Calu3 (cell line): ENCODE measurements around the gene ZNF587. TPM values are rescaled to one million over a fixed set of nuclear protein-coding genes. Genes with fewer than 3 reads are reported as not detected.
"Not testable (repeated sequence)": the region's sequence is repeated elsewhere in the genome, so short reads cannot be mapped to it uniquely, and the experiment has no call there.

ENCODE experiments used
- BruUV-seq: library from RNA; stranded (reverse); fragments of 400-500 nt; replicated peaks from 2 replicates; lab custom pipeline; 2021; lab: Mats Ljungman, UMichigan
- CTCF ChIA-PET: fragments of 300-600 bp; sonication (Branson Sonifier 250); formaldehyde crosslinking; loops from one replicate; lab custom pipeline; 2022; ENCODE audit warnings: antibody characterized with exemption; lab: Charles Lee
- DNase-seq: peaks from one replicate; pipeline ENCODE4 v3.0.0; 2022
- H3K27ac Mint-ChIP-seq: one replicate; pipeline ENCODE4 v1.8.0; 2022; ENCODE audit warnings: mixed read lengths; ENCODE audit not compliant: unreplicated experiment
- H3K27me3 Mint-ChIP-seq: one replicate; pipeline ENCODE4 v1.8.0; 2022; ENCODE audit warnings: mixed read lengths; ENCODE audit not compliant: unreplicated experiment
- H3K36me3 Mint-ChIP-seq: one replicate; pipeline ENCODE4 v1.8.0; 2022; ENCODE audit warnings: mild to moderate bottlenecking, moderate library complexity, mixed read lengths; ENCODE audit not compliant: insufficient read depth, unreplicated experiment
- H3K4me1 Mint-ChIP-seq: one replicate; pipeline ENCODE4 v1.8.0; 2022; ENCODE audit warnings: mild to moderate bottlenecking, low read depth, mixed read lengths; ENCODE audit not compliant: unreplicated experiment
- H3K4me3 Mint-ChIP-seq: one replicate; pipeline ENCODE4 v1.8.0; 2022; ENCODE audit warnings: mild to moderate bottlenecking, low read depth, moderate library complexity, mixed read lengths; ENCODE audit not compliant: unreplicated experiment
- H3K9me3 Mint-ChIP-seq: one replicate; pipeline ENCODE4 v1.8.0; 2022; ENCODE audit warnings: low read depth, mixed read lengths; ENCODE audit not compliant: unreplicated experiment
- CTCF ChIP-seq: fragments of 200-600 bp; IDR thresholded peaks from one replicate; pipeline ENCODE4 v1.8.0; 2022; ENCODE audit warnings: antibody characterized with exemption; ENCODE audit not compliant: unreplicated experiment
- intact Hi-C: fragments of 100-400 bp; cut with micrococcal nuclease; formaldehyde crosslinking; loops from one replicate; pipeline ENCODE4 v1.10.0; 2022; ENCODE audit not compliant: unreplicated experiment
- total RNA-seq: library from RNA; stranded (reverse); gene quantifications from 2 replicates; pipeline ENCODE4 v1.2.3, GENCODE V29; 2022

ZNF587 gene
- total RNA-seq, 1 experiment from 2014 or later, result 113 TPM

- peaks cover 13% of the 10 kb centered on the region for H3K4me1 Mint-ChIP-seq
Observed at GRCh38 chr19:57850553-57851017, 926 bp downstream of the ZNF587 start.

GRCh38 chr19:57851812-57852603 is 2.3 kb downstream of the ZNF587 start:
- peak overlapping the region; percentile 94 for H3K4me3 Mint-ChIP-seq
- not testable (repeated sequence) for H3K27me3 Mint-ChIP-seq, DNase-seq, BruUV-seq, H3K9me3 Mint-ChIP-seq
- peak overlapping the region; percentile 83 for H3K27ac Mint-ChIP-seq
- H3K36me3 Mint-ChIP-seq, result peaks cover 80% of the 10 kb centered on the region
- CTCF ChIA-PET, result interaction anchor here (0.7 kb wide), 1 partner anchor 17 kb away, joined by 6 read pairs; no protein-coding TSS in a partner anchor
- intact Hi-C loops, result loop anchor here (5.0 kb wide), 1 partner anchor 40 kb away; the partner anchor contains the start of gene ZNF552
- peaks cover 13% of the 10 kb centered on the region for H3K4me1 Mint-ChIP-seq

More at GRCh38 chr19:57850553-57851017, 926 bp downstream of the ZNF587 start:
- H3K4me3 Mint-ChIP-seq, result peak overlapping the region; percentile 94
- peaks cover 9% of the 10 kb centered on the region for H3K9me3 Mint-ChIP-seq
- intact Hi-C loops, result loop anchor here (5.0 kb wide), 1 partner anchor 38 kb away; the partner anchor contains the start of gene ZNF552
- TF ChIP-seq CTCF, result no peak
- peaks cover 72% of the 10 kb centered on the region for H3K36me3 Mint-ChIP-seq
- CTCF ChIA-PET, result interaction anchor here (0.6 to 2.0 kb wide), 4 partner anchors 31 to 669 kb away, joined by 3 to 6 read pairs (median 4); partner anchors contain the start of genes ZBTB45 and ZNF552
- H3K27ac Mint-ChIP-seq, result peak overlapping the region; percentile 83
- BruUV-seq, result no TSS peak
- no peaks in the 10 kb centered on the region for H3K27me3 Mint-ChIP-seq
- peak; percentile 72 for DNase-seq

- H3K27ac Mint-ChIP-seq, BruUV-seq, H3K9me3 Mint-ChIP-seq, H3K27me3 Mint-ChIP-seq, CTCF ChIA-PET, DNase-seq, H3K4me3 Mint-ChIP-seq: not testable (repeated sequence)
- intact Hi-C loops, result loop anchor here (5.0 kb wide), 1 partner anchor 42 kb away; the partner anchor contains the start of gene ZNF552
- peaks cover 13% of the 10 kb centered on the region for H3K4me1 Mint-ChIP-seq
- H3K36me3 Mint-ChIP-seq, result peaks cover 97% of the 10 kb centered on the region
Observed at GRCh38 chr19:57854117-57854516, 4.5 kb downstream of the ZNF587 start.

- H3K9me3 Mint-ChIP-seq, DNase-seq, H3K4me3 Mint-ChIP-seq, H3K27me3 Mint-ChIP-seq, H3K27ac Mint-ChIP-seq, CTCF ChIA-PET, H3K4me1 Mint-ChIP-seq, BruUV-seq, intact Hi-C loops: not testable (repeated sequence)
- peaks cover 96% of the 10 kb centered on the region for H3K36me3 Mint-ChIP-seq
Observed at GRCh38 chr19:57862351-57862750, 12.7 kb downstream of the ZNF587 start.

GRCh38 chr19:57867868-57868492 is 18.3 kb downstream of the ZNF587 start:
- intact Hi-C loops, result no loop called here
- CTCF ChIA-PET, result interaction anchor here (0.6 kb wide), 1 partner anchor 62 kb away, joined by 3 read pairs; no protein-coding TSS in a partner anchor
- peaks cover 94% of the 10 kb centered on the region for H3K36me3 Mint-ChIP-seq
- H3K9me3 Mint-ChIP-seq, result peaks cover 4% of the 10 kb centered on the region
- BruUV-seq, result no TSS peak
- no peak overlapping the region for H3K27ac Mint-ChIP-seq
- no peaks in the 10 kb centered on the region for H3K27me3 Mint-ChIP-seq
- TF ChIP-seq CTCF, result no peak
- no peak overlapping the region for H3K4me3 Mint-ChIP-seq
- no peaks in the 10 kb centered on the region for H3K4me1 Mint-ChIP-seq
- no peak for DNase-seq

- Mint-ChIP-seq H3K36me3 (peaks cover 87% of the 10 kb centered on the region), H3K27ac (peak overlapping the region; percentile 78)
- H3K4me3 Mint-ChIP-seq, DNase-seq, H3K4me1 Mint-ChIP-seq, H3K27me3 Mint-ChIP-seq, H3K9me3 Mint-ChIP-seq, intact Hi-C loops, BruUV-seq: not testable (repeated sequence)
- CTCF ChIA-PET, result interaction anchor here (0.6 to 0.7 kb wide), 2 partner anchors 17 to 389 kb away, joined by 4 to 6 read pairs; no protein-coding TSS in a partner anchor
Observed at GRCh38 chr19:57869655-57870054, 20.0 kb downstream of the ZNF587 start.
